AG04450 (cell line): ENCODE results near the gene CAMSAP1. TPM values are rescaled to one million over a fixed set of nuclear protein-coding genes. Genes with fewer than 3 reads are reported as not detected.

Experiments used
- CTCF ChIA-PET: fragments of 300-600, 350-600 bp; formaldehyde crosslinking; extraction: SDS; loops from one replicate; lab custom pipeline; 2022; ENCODE audit warnings: antibody characterized with exemption, inconsistent platforms; lab: Charles Lee
- POLR2A ChIA-PET: fragments of 350-600 bp; formaldehyde crosslinking; extraction: SDS; loops from one replicate; lab custom pipeline; 2021; ENCODE audit warnings: antibody characterized with exemption, inconsistent platforms; lab: Yijun Ruan, JAX
- DNase-seq: peaks from one replicate; pipeline ENCODE4 v3.0.0-alpha.2; 2011; ENCODE audit warnings: low read depth, low spot score
- H3K27ac ChIP-seq: one replicate; pipeline ENCODE4 v1.5.1; 2012; ENCODE audit warnings: low read depth, low read length, control low read depth
- H3K27me3 ChIP-seq: one replicate; pipeline ENCODE4 v1.6.0; 2012; ENCODE audit warnings: low read length; ENCODE audit not compliant: control insufficient read depth, insufficient read depth
- H3K4me3 ChIP-seq: 2 replicates; pipeline ENCODE4 v1.5.1; 2011; ENCODE audit warnings: mild to moderate bottlenecking, low read depth, low read length, control low read depth
- H3K9me3 ChIP-seq: 2 replicates; pipeline ENCODE4 v1.5.1; 2012; ENCODE audit warnings: low read length; ENCODE audit not compliant: control insufficient read depth, insufficient read depth
- CTCF ChIP-seq: IDR thresholded peaks from 2 replicates; pipeline ENCODE4 v1.5.1; 2011; ENCODE audit warnings: low read depth, low read length, control low read depth, inconsistent platforms
- polyA plus RNA-seq: library from polyadenylated mRNA; depleted of rRNA; stranded (reverse); fragments of >200 nt; gene quantifications from 2 replicates; pipeline ENCODE4 v1.2.3, GENCODE V29; 2011

Gene CAMSAP1
- polyA plus RNA-seq, 1 experiment: 7.8 TPM

GRCh38 chr9:135769489-135770202 is 137.7 kb downstream of the CAMSAP1 start:
- no peak overlapping the region for H3K27ac ChIP-seq
- H3K4me3 ChIP-seq: no peak overlapping the region
- TF ChIP-seq CTCF: no peak
- no peaks in the 10 kb centered on the region for H3K27me3 ChIP-seq
- CTCF ChIA-PET: no interaction called here
- peaks cover 75% of the 10 kb centered on the region for H3K9me3 ChIP-seq
- no peak for DNase-seq
- POLR2A ChIA-PET: no interaction called here

DNA sequence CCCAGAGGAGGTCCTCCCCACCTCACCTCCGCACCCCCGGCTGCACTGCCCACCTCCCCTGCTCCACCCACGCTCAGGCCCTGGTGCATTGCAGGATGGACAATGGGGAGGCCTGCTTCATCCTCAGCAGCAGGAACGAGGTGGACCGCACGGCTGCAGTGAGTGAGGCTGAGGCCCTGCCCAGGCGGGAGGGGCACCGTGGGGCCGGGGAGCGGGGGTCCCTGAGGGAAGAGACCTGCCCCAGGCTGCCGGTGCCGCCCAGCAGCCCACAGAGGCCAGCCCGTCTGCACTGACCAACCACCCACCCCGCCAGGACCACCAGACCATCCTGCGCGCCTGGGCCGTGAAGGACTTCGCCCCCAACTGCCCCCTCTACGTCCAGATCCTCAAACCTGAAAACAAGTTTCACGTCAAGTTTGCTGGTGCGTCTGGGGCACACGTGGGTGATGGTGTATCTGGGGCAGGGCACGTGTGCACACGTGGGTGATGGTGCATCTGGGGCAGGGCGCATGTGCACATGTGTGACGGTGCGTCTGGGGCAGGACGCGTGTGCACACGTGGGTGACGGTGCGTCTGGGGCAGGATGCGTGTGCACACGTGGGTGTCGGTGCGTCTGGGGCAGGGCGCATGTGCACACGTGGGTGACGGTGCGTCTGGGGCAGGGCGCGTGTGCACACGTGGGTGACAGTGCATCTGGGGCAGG is 138.7 kb downstream of the CAMSAP1 start:
- no peak overlapping the region for H3K4me3 ChIP-seq
- H3K27me3 ChIP-seq: no peaks in the 10 kb centered on the region
- TF ChIP-seq CTCF: no peak
- POLR2A ChIA-PET: no interaction called here
- CTCF ChIA-PET: no interaction called here
- peaks cover 78% of the 10 kb centered on the region for H3K9me3 ChIP-seq
- no peak for DNase-seq
- no peak overlapping the region for H3K27ac ChIP-seq

DNA sequence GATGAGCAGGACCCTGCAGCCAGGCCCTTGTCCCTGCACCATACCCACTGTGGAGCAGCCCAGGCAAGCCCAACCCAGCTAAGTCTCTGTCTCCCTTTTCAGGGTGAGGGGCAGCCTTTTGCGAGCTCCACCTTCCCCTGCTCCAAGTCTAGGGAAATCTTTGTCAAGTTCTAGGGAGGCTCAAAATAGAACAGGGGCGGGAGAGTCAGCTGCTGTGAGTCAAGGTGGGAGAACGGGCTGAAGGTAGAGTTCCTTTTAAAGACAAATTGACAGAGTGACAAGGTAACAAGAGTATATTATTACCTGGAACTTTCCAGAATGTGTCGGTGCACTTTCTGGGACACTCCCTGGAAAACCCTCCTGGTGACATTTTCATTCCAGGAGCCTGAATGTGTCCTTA is 140.6 kb downstream of the CAMSAP1 start:
- Histone ChIP-seq H3K4me3 (no peak overlapping the region), H3K27ac (no peak overlapping the region), H3K27me3 (no peaks in the 10 kb centered on the region), H3K9me3 (peaks cover 70% of the 10 kb centered on the region)
- ChIA-PET CTCF (no interaction called here), POLR2A (no interaction called here)
- DNase-seq: no peak
- no peak for TF ChIP-seq CTCF

DNA sequence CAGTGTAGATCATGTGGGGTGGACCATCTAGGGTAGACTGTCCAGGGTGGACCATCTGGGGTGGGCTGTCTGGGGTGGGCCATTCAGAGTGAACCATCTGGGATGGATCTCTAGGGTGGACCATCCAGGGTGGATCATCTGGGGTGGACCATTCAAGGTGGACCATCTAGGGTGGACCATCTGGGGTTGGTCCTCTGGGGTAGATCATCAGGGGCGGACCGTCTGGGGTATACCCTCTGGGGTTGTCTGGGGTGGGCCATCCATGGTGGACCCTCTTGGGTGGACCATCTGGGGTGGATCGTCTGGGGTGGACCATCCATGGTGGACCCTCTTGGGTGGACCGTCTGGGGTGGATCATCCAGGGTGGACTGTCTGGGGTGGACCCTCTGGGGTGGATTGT is 141.1 kb downstream of the CAMSAP1 start:
- POLR2A ChIA-PET: no interaction called here
- no peak overlapping the region for H3K4me3 ChIP-seq
- H3K27ac ChIP-seq: no peak overlapping the region
- TF ChIP-seq CTCF: no peak
- CTCF ChIA-PET: no interaction called here
- H3K27me3 ChIP-seq: no peaks in the 10 kb centered on the region
- no peak for DNase-seq
- H3K9me3 ChIP-seq: peaks cover 65% of the 10 kb centered on the region

- Histone ChIP-seq H3K27ac (no peak overlapping the region), H3K9me3 (peaks cover 61% of the 10 kb centered on the region), H3K4me3 (no peak overlapping the region), H3K27me3 (no peaks in the 10 kb centered on the region)
- no peak for DNase-seq
- TF ChIP-seq CTCF: no peak
- ChIA-PET CTCF (no interaction called here), POLR2A (no interaction called here)
Observed at GRCh38 chr9:135765416-135765815, 141.9 kb downstream of the CAMSAP1 start.
